ENCODE measurements around the gene EGLN1. TPM values are rescaled to one million over a fixed set of nuclear protein-coding genes. Genes with fewer than 3 reads are reported as not detected.
A peak's percentile ranks its signal among the peaks of the same experiment; 100 is the strongest.

The EGLN1 gene
- total RNA-seq, 4 donors from 2014 or later: 36.6 to 48.5 (median 42.2) TPM

DNA sequence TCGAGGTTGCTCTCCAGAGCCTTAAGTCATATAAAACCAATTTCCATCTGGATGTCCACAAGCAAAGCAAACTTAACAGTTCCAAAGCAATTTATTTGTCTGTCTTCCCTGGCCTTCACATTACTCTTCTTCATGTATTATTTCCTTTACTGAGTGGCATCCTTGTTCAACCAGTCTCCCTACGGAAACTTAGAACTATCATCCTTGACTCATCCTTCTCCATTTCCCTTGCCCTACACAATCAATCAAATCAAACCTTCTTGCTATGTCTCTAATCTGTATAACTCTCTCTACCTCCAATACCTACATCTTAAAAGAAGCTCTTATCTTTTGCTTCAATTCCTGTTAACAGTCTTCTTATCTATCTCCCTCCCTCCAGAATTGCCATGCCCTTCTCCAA, 25.4 kb downstream of the EGLN1 start:
- intact Hi-C loops (cut with DNase I): no loop called here
- peaks cover 7 to 23% of the 10 kb centered on the region in 2 donors for H3K4me1 ChIP-seq
- H3K27ac ChIP-seq: no peak overlapping the region
- H3K27me3 ChIP-seq: no peaks in the 10 kb centered on the region
- TF ChIP-seq, protein P1, sequence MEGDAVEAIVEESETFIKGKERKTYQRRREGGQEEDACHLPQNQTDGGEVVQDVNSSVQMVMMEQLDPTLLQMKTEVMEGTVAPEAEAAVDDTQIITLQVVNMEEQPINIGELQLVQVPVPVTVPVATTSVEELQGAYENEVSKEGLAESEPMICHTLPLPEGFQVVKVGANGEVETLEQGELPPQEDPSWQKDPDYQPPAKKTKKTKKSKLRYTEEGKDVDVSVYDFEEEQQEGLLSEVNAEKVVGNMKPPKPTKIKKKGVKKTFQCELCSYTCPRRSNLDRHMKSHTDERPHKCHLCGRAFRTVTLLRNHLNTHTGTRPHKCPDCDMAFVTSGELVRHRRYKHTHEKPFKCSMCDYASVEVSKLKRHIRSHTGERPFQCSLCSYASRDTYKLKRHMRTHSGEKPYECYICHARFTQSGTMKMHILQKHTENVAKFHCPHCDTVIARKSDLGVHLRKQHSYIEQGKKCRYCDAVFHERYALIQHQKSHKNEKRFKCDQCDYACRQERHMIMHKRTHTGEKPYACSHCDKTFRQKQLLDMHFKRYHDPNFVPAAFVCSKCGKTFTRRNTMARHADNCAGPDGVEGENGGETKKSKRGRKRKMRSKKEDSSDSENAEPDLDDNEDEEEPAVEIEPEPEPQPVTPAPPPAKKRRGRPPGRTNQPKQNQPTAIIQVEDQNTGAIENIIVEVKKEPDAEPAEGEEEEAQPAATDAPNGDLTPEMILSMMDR (IDR thresholded peaks at IDR 0.05): no peak
- TF ChIP-seq POLR2A (IDR thresholded peaks at IDR 0.05): no peak
- no peaks in the 10 kb centered on the region for H3K36me3 ChIP-seq
- 91 to 93% methylated on average over 2 of the region's 2 CpGs for WGBS, 2 donors
- no peaks in the 10 kb centered on the region for H3K9me3 ChIP-seq
- no peak for DNase-seq
- no peak overlapping the region for H3K4me3 ChIP-seq (replicated peaks in 1 of 3)

DNA sequence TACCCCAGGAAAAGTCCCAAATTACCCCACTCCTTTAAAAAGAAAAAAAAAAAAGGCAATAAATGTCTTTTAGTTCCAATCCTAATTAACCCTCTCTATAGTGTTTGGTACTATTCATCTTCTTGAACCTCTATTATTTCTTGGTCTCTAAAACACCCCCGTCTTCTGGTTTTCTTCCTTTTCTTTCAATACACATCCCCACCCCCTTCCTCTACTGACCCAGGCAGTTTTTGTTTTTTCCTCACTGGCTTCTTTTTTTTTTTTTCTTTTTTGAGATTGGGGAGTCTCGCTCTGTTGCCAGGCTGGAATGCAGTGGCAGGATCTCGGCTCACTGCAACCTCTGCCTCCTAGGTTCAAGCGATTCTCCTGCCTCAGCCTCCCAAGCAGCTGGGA, 26.1 kb downstream of the EGLN1 start:
- H3K4me1 ChIP-seq: peaks cover 7 to 23% of the 10 kb centered on the region in 2 donors
- H3K36me3 ChIP-seq: no peaks in the 10 kb centered on the region
- intact Hi-C loops (cut with DNase I): no loop called here
- TF ChIP-seq, protein P1 (IDR thresholded peaks at IDR 0.05): no peak
- TF ChIP-seq POLR2A (IDR thresholded peaks at IDR 0.05): no peak
- H3K27ac ChIP-seq: peak overlapping the region in 1 of 3 donors; percentile 1
- 67 to 79% methylated on average over 4 of the region's 4 CpGs for WGBS, 2 donors
- no peaks in the 10 kb centered on the region for H3K9me3 ChIP-seq
- H3K27me3 ChIP-seq: no peaks in the 10 kb centered on the region
- no peak overlapping the region for H3K4me3 ChIP-seq (replicated peaks in 1 of 3)
- no peak for DNase-seq

DNA sequence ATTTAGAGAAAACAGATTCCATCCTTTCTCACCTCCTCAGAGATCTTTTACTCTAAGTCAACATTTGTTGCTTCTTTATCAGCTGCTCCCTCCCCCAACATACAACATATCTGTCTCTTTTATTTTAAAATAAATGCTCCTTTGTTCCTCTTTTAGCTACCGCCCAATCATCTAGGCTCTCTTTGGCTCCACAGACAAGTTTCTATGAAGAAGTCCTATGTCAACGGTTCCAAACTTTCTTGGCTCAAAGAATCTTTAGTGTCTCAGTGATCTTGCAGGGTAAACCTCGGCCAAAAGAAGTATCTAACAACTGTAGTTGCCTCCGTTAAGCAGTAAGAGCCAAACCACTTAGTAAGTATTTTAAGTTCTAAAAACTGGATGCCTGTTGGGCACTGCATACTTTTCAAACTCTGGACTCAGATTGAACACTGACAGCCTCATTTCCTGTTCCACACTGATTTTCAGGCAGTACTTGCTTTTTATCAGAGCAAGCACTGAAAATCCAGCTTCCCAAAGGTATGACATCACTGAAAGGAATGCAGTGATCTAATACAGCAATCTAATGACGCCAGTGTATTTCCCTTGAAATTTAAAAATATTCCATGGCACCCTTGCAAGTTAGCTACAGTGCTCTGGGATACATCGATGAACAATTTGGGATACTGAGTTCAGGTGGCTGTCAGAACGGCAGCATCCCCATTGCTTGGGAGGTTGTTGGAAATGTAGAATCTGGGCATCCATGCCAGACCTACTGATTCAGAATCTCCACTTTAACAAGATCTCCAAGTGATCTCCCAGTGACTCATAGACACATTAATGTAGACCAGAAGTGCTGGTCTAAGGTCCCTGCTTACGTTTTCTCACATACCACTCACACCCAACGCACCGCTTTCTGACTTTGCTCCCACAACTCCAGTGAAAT, 26.8 kb downstream of the EGLN1 start:
- WGBS, 2 donors: 46 to 63% methylated on average over 10 of the region's 10 CpGs
- DNase-seq: no peak
- H3K36me3 ChIP-seq: no peaks in the 10 kb centered on the region
- intact Hi-C loops (cut with DNase I): no loop called here
- peaks cover 7 to 23% of the 10 kb centered on the region in 2 donors for H3K4me1 ChIP-seq
- TF ChIP-seq, protein P1 (IDR thresholded peaks at IDR 0.05): no peak
- no peak for TF ChIP-seq POLR2A (IDR thresholded peaks at IDR 0.05)
- no peaks in the 10 kb centered on the region for H3K9me3 ChIP-seq
- no peaks in the 10 kb centered on the region for H3K27me3 ChIP-seq
- H3K27ac ChIP-seq: peak overlapping the region in 2 of 3 donors; percentile 1 to 15
- H3K4me3 ChIP-seq (replicated peaks in 1 of 3): no peak overlapping the region

DNA sequence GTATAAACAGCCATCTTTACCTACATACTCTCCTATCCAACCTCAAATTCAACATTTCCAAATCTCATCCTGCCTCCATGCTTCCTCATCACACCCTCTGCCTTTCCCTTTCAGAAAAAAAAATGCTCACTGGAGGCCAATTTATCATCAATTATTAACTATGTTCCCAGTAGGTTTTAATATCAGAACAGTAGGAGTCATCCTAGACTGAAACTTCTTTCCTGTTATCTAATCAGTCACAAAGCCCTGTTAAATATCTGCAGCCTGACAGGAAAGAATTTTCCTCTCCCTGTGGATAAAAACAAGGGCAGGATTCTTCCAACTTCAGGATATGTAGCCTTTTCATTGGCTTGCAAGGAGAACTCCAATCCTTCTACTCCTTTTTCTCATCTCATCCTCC, 28.4 kb downstream of the EGLN1 start:
- H3K27ac ChIP-seq: no peak overlapping the region

More for the DNA sequence above, 28.4 kb downstream of the EGLN1 start:
- TF ChIP-seq POLR2A (IDR thresholded peaks at IDR 0.05): no peak
- TF ChIP-seq, protein P1 (IDR thresholded peaks at IDR 0.05): no peak
- DNase-seq: no peak
- Histone ChIP-seq H3K4me3 (replicated peaks in 1 of 3) (no peak overlapping the region), H3K36me3 (no peaks in the 10 kb centered on the region), H3K4me1 (peaks cover 7 to 23% of the 10 kb centered on the region in 2 donors), H3K9me3 (no peaks in the 10 kb centered on the region), H3K27me3 (no peaks in the 10 kb centered on the region)
- intact Hi-C loops (cut with DNase I): no loop called here

Data from thyroid gland (tissue), 4 donors.